HG03521 (cell line): ENCODE measurements around the gene PRDM16.

ENCODE experiments used
- ATAC-seq: cut with Tn5 transposase; IDR thresholded peaks from one replicate; pipeline ENCODE4 v1.9.1; 2021; ENCODE audit warnings: mild to moderate bottlenecking, moderate library complexity; ENCODE audit not compliant: unreplicated experiment

Gene PRDM16

GRCh38 chr1:3174487-3175247 lies 105.7 kb downstream of the PRDM16 start:
- no peak for ATAC-seq

GRCh38 chr1:3175486-3175885 lies 106.5 kb downstream of the PRDM16 start:
- ATAC-seq, result no peak

GRCh38 chr1:3176028-3176427 lies 107.0 kb downstream of the PRDM16 start:
- no peak for ATAC-seq

- no peak for ATAC-seq
These were observed 107.8 kb downstream of the PRDM16 start for GRCh38 chr1:3176820-3177219.

- ATAC-seq, result no peak
These were observed 109.3 kb downstream of the PRDM16 start for GRCh38 chr1:3178279-3178678.

GRCh38 chr1:3179471-3179870 lies 110.5 kb downstream of the PRDM16 start:
- ATAC-seq, result no peak

- ATAC-seq, result no peak
These were observed 111.9 kb downstream of the PRDM16 start for GRCh38 chr1:3180915-3181314.

- no peak for ATAC-seq
These were observed 113.0 kb downstream of the PRDM16 start for GRCh38 chr1:3181956-3182355.

GRCh38 chr1:3183411-3183810 lies 114.4 kb downstream of the PRDM16 start:
- ATAC-seq, result no peak

- ATAC-seq, result no peak
These were observed 114.8 kb downstream of the PRDM16 start for GRCh38 chr1:3183813-3184212.

GRCh38 chr1:3184666-3185065 lies 115.7 kb downstream of the PRDM16 start:
- ATAC-seq, result no peak

GRCh38 chr1:3185896-3186525 lies 117.0 kb downstream of the PRDM16 start:
- no peak for ATAC-seq

GRCh38 chr1:3186526-3186921 lies 117.5 kb downstream of the PRDM16 start:
- ATAC-seq, result no peak

GRCh38 chr1:3187415-3188149 lies 118.6 kb downstream of the PRDM16 start:
- ATAC-seq, result no peak

- no peak for ATAC-seq
These were observed 119.4 kb downstream of the PRDM16 start for GRCh38 chr1:3188150-3188971.

- ATAC-seq, result no peak
These were observed 121.4 kb downstream of the PRDM16 start for GRCh38 chr1:3190256-3191041.

- ATAC-seq, result no peak
These were observed 123.4 kb downstream of the PRDM16 start for GRCh38 chr1:3192361-3192760.

GRCh38 chr1:3192825-3193224 lies 123.8 kb downstream of the PRDM16 start:
- no peak for ATAC-seq

GRCh38 chr1:3193811-3194210 lies 124.8 kb downstream of the PRDM16 start:
- no peak for ATAC-seq

- no peak for ATAC-seq
These were observed 125.9 kb downstream of the PRDM16 start for GRCh38 chr1:3194760-3195479.
